Measurements from ENCODE around the gene URB2. TPM values are rescaled to one million over a fixed set of nuclear protein-coding genes. Genes with fewer than 3 reads are reported as not detected.

Gene URB2
- total RNA-seq, 1 experiment from 2014 or later: 24.6 TPM

GRCh38 chr1:229581485-229581884, 44.6 kb upstream of the URB2 start (continued):
- TF ChIP-seq, protein P1, sequence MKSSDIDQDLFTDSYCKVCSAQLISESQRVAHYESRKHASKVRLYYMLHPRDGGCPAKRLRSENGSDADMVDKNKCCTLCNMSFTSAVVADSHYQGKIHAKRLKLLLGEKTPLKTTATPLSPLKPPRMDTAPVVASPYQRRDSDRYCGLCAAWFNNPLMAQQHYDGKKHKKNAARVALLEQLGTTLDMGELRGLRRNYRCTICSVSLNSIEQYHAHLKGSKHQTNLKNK (CRISPR knock-in tag; IDR thresholded peaks at IDR 0.05): no peak
- TF ChIP-seq CBFB (CRISPR knock-in tag; IDR thresholded peaks at IDR 0.05; ENCODE audit: low read depth) (no peak), EMX1 (CRISPR knock-in tag; IDR thresholded peaks at IDR 0.05) (no peak), JAZF1 (CRISPR knock-in tag; IDR thresholded peaks at IDR 0.05) (no peak), PRRX2 (CRISPR knock-in tag; IDR thresholded peaks at IDR 0.05) (no peak)

DNA sequence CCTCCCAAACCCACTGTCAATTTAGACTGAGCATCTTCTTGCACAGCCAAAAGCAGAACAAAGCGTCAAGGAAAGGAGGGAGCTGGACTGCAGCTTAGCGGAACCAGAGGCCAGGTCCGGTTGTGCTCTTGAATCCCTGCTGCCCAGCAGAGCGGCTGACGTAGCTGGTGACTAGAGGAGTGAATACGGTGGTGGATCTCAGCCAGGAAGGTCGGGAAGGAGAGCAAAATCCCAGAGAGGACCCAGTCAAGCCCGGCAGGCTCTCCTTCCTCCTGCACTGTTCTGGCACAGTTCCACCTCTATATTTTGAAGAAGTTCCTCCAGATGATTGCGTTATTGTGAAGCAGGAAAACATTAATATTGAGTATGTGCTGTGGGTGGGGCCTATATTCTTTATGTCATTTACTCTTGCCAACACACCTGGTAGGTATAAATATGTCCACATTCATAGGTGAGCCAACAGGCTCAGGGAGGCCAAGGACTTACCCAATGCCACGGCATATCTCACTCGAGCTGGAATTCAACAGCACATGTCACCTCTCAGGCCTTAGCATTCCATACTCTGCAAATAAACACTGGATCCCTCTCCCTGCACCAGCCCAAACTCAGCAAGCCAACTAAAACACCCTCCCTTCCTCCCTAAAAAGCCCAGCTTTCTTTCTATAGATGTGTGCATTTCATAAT, 43.9 kb upstream of the URB2 start:
- H3K4me3 Mint-ChIP-seq: no peak overlapping the region
- TF ChIP-seq NR2C2 (CRISPR knock-in tag; IDR thresholded peaks at IDR 0.05) (no peak), ATF3 (CRISPR knock-in tag; conservative IDR thresholded peaks at IDR 0.05) (no peak), CREB1 (CRISPR knock-in tag; IDR thresholded peaks at IDR 0.05) (no peak), JAZF1 (CRISPR knock-in tag; IDR thresholded peaks at IDR 0.05) (no peak), CBFB (CRISPR knock-in tag; IDR thresholded peaks at IDR 0.05; ENCODE audit: low read depth) (no peak), MYBL2 (CRISPR knock-in tag; IDR thresholded peaks at IDR 0.05) (no peak), STAT6 (CRISPR knock-in tag; conservative IDR thresholded peaks at IDR 0.05; ENCODE audit: low read depth) (no peak), KAT7 (CRISPR knock-in tag; IDR thresholded peaks at IDR 0.05; ENCODE audit: borderline replicate concordance) (no peak), ELF4 (CRISPR knock-in tag; IDR thresholded peaks at IDR 0.05; ENCODE audit: low read depth) (no peak), ATF1 (CRISPR knock-in tag; IDR thresholded peaks at IDR 0.05) (no peak), NR1H2 (CRISPR knock-in tag; IDR thresholded peaks at IDR 0.05) (no peak)
- TF ChIP-seq, protein P2, sequence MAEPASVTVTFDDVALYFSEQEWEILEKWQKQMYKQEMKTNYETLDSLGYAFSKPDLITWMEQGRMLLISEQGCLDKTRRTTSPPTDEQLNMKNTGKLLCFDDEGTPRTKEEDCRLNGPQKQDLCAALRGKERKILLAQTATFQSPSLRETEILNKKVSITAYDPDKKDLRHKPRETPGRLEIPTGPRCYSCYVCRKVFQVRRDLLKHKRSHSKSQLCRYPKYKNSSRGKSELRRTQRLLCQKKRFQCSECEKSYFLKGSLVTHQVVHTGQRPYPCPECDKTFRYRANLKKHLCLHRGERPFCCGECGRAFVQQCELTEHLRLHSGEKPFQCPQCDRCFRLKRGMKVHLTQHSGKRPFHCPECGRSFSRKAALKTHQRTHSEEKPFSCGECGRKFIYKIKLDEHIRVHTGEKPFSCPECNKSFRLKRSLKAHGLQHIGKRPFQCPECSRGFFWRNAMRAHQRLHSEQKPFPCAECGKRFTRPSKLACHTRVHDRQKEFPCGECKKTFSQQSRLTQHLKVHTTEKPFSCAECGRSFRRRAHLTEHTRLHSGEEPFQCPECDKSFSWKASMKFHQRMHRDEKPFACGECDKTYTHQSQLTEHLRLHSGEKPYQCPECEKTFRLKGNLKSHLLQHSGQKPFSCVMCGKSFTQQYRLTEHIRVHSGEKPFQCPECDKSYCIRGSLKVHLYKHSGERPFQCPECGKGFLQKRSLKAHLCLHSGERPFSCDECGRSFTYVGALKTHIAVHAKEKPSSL (CRISPR knock-in tag; conservative IDR thresholded peaks at IDR 0.05): no peak
- TF ChIP-seq, protein P3, sequence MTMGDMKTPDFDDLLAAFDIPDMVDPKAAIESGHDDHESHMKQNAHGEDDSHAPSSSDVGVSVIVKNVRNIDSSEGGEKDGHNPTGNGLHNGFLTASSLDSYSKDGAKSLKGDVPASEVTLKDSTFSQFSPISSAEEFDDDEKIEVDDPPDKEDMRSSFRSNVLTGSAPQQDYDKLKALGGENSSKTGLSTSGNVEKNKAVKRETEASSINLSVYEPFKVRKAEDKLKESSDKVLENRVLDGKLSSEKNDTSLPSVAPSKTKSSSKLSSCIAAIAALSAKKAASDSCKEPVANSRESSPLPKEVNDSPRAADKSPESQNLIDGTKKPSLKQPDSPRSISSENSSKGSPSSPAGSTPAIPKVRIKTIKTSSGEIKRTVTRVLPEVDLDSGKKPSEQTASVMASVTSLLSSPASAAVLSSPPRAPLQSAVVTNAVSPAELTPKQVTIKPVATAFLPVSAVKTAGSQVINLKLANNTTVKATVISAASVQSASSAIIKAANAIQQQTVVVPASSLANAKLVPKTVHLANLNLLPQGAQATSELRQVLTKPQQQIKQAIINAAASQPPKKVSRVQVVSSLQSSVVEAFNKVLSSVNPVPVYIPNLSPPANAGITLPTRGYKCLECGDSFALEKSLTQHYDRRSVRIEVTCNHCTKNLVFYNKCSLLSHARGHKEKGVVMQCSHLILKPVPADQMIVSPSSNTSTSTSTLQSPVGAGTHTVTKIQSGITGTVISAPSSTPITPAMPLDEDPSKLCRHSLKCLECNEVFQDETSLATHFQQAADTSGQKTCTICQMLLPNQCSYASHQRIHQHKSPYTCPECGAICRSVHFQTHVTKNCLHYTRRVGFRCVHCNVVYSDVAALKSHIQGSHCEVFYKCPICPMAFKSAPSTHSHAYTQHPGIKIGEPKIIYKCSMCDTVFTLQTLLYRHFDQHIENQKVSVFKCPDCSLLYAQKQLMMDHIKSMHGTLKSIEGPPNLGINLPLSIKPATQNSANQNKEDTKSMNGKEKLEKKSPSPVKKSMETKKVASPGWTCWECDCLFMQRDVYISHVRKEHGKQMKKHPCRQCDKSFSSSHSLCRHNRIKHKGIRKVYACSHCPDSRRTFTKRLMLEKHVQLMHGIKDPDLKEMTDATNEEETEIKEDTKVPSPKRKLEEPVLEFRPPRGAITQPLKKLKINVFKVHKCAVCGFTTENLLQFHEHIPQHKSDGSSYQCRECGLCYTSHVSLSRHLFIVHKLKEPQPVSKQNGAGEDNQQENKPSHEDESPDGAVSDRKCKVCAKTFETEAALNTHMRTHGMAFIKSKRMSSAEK (CRISPR knock-in tag; IDR thresholded peaks at IDR 0.05; ENCODE audit: borderline replicate concordance): no peak
- TF ChIP-seq, protein P4, sequence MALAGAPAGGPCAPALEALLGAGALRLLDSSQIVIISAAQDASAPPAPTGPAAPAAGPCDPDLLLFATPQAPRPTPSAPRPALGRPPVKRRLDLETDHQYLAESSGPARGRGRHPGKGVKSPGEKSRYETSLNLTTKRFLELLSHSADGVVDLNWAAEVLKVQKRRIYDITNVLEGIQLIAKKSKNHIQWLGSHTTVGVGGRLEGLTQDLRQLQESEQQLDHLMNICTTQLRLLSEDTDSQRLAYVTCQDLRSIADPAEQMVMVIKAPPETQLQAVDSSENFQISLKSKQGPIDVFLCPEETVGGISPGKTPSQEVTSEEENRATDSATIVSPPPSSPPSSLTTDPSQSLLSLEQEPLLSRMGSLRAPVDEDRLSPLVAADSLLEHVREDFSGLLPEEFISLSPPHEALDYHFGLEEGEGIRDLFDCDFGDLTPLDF (CRISPR knock-in tag; IDR thresholded peaks at IDR 0.05): no peak
- TF ChIP-seq, protein P5, sequence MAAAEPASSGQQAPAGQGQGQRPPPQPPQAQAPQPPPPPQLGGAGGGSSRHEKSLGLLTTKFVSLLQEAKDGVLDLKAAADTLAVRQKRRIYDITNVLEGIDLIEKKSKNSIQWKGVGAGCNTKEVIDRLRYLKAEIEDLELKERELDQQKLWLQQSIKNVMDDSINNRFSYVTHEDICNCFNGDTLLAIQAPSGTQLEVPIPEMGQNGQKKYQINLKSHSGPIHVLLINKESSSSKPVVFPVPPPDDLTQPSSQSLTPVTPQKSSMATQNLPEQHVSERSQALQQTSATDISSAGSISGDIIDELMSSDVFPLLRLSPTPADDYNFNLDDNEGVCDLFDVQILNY (CRISPR knock-in tag; IDR thresholded peaks at IDR 0.05): no peak
- H3K4me1 Mint-ChIP-seq: peaks cover 9% of the 10 kb centered on the region
- POLR2A ChIA-PET: no interaction called here
- H3K36me3 Mint-ChIP-seq: no peaks in the 10 kb centered on the region
- DNase-seq (ENCODE audit: low spot score) (no peak), ATAC-seq (no peak)
- no peak overlapping the region for H3K27ac Mint-ChIP-seq
- CTCF ChIA-PET: interaction anchor here (0.7 to 1.5 kb wide), 3 partner anchors 19 to 267 kb away, joined by 3 to 4 read pairs (median 3); partner anchors contain the start of gene ABCB10
- H3K9me3 Mint-ChIP-seq: no peaks in the 10 kb centered on the region
- no peaks in the 10 kb centered on the region for H3K27me3 Mint-ChIP-seq (ENCODE audit: low read depth)

Data from WTC11 (cell line).